ENCODE data around the gene NPTX1.

The NPTX1 gene

GRCh38 chr17:80451104-80451775, 25.2 kb downstream of the NPTX1 start:
- Histone ChIP-seq H3K27me3 (ENCODE audit: control insufficient read depth, low read length) (no peaks in the 10 kb centered on the region), H3F3A (ENCODE audit: control insufficient read depth, insufficient read depth) (0 out of 2 replicates have a peak, but pooled peaks cover 2% of the 10 kb centered on the region), H3K36me3 (ENCODE audit: control insufficient read depth, low read length) (peaks cover 2% of the 10 kb centered on the region; the same call in 1 of the 2 replicates), H3K9me2 (replicated peaks; ENCODE audit: control insufficient read depth, low read length) (no peaks in the 10 kb centered on the region), H3K4me2 (ENCODE audit: low read length) (no peak overlapping the region), H3K79me2 (ENCODE audit: control insufficient read depth, low read length) (0 out of 2 replicates have a peak, but pooled peaks cover 3% of the 10 kb centered on the region), H3K27ac (ENCODE audit: low read depth, low read length) (no peak overlapping the region), H3K4me3 (ENCODE audit: low read length) (no peak overlapping the region), H3K4me1 (ENCODE audit: control insufficient read depth, low read length) (peaks cover 19% of the 10 kb centered on the region), H3K9me3 (ENCODE audit: control insufficient read depth, insufficient read depth, low read length) (no peaks in the 10 kb centered on the region), H4K20me1 (ENCODE audit: control insufficient read depth, insufficient read depth, low read depth, low read length) (no peaks in the 10 kb centered on the region)
- TF ChIP-seq CTCF (IDR thresholded peaks at IDR 0.05; ENCODE audit: low read depth, low read length, poor library complexity, severe bottlenecking): no peak
- TF ChIP-seq EZH2phosphoT487 (IDR thresholded peaks at IDR 0.05; ENCODE audit: borderline replicate concordance, low read length): no peak

DNA sequence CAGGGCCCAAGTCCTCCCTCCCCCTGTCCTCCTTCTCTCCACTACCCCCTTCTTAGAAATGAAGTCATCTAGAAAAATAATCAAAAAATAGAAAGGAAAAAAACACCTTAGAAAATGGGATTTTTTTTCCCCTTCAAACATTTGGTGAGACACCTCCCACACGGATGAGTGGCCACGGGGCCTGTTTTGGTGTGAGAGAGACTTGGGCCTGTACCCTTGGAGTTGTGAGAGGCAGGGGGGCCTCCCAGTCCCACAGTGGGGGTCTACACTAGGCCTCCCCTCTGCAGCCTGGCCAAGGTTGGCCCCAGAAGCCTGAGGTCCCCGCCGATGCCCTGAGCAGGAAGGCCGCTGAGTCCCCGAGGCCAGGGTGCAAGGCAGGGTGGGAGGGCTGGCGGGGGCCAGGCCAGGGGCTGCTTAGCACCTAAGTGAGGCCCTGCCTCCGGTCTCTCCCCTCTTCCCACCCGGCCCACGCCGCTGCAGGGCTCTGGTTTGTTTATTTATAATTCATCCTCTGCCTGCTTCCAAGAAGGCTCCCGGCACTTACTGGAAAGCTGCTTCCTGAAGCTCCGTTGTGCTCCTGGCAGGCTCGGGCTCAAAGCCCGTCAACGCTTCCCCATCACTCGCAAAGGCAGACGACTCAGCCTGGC, 26.4 kb downstream of the NPTX1 start:
- H3K9me3 ChIP-seq (ENCODE audit: control insufficient read depth, insufficient read depth, low read length): no peaks in the 10 kb centered on the region
- no peak overlapping the region for H3K4me2 ChIP-seq (ENCODE audit: low read length)
- H3K4me3 ChIP-seq (ENCODE audit: low read length): no peak overlapping the region
- 0 out of 2 replicates have a peak, but pooled peaks cover 3% of the 10 kb centered on the region for H3K79me2 ChIP-seq (ENCODE audit: control insufficient read depth, low read length)
- H3K9me2 ChIP-seq (replicated peaks; ENCODE audit: control insufficient read depth, low read length): no peaks in the 10 kb centered on the region
- no peaks in the 10 kb centered on the region for H4K20me1 ChIP-seq (ENCODE audit: control insufficient read depth, insufficient read depth, low read depth, low read length)
- H3K27me3 ChIP-seq (ENCODE audit: control insufficient read depth, low read length): no peaks in the 10 kb centered on the region
- peaks cover 10% of the 10 kb centered on the region for H3K4me1 ChIP-seq (ENCODE audit: control insufficient read depth, low read length)
- H3F3A ChIP-seq (ENCODE audit: control insufficient read depth, insufficient read depth): 0 out of 2 replicates have a peak, but pooled peaks cover 2% of the 10 kb centered on the region
- H3K36me3 ChIP-seq (ENCODE audit: control insufficient read depth, low read length): peaks cover 2% of the 10 kb centered on the region; the same call in 1 of the 2 replicates
- TF ChIP-seq CTCF (IDR thresholded peaks at IDR 0.05; ENCODE audit: low read depth, low read length, poor library complexity, severe bottlenecking) (no peak), EZH2phosphoT487 (IDR thresholded peaks at IDR 0.05; ENCODE audit: borderline replicate concordance, low read length) (no peak)
- no peak overlapping the region for H3K27ac ChIP-seq (ENCODE audit: low read depth, low read length)

DNA sequence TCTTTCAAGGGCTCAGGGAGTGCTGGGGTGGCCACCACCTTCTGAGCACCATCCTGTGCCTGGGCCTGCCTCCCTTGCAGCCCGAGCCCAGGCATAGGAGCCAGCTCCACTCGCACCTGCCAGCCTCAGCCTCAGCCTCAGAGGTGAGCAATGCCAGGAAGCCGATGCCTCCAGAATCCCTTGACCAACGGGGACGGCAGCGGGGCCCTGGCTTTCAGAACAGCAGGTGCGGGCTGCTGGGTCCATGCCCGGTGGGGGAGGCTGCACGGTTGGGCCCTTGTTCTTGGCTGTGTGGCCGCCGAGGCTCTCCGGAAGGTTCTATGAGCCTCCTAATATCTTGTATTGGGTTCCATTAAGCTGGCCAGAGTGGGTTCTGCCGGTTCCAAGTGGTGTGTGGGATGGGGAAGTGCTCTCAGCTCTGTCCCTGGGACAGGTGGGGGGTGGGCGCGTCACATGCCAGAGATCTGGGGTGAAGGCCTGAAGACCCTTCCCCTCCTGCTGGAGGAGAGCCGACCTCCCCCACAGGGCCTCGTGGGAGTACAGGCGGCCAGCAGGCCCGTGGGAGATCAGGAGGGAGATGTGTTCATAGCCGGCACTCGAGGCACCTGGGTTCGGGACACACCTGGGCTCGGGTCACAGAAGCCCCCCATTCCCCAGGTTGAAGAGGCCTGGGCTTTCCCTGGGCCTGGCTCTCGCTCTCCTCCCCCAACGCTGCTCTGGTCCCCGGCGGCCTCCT, 27.0 kb downstream of the NPTX1 start:
- Histone ChIP-seq H3K9me3 (ENCODE audit: control insufficient read depth, insufficient read depth, low read length) (no peaks in the 10 kb centered on the region), H3K79me2 (ENCODE audit: control insufficient read depth, low read length) (0 out of 2 replicates have a peak, but pooled peaks cover 3% of the 10 kb centered on the region), H3K9me2 (replicated peaks; ENCODE audit: control insufficient read depth, low read length) (no peaks in the 10 kb centered on the region), H3K36me3 (ENCODE audit: control insufficient read depth, low read length) (peaks cover 2% of the 10 kb centered on the region; the same call in 1 of the 2 replicates), H3K27me3 (ENCODE audit: control insufficient read depth, low read length) (no peaks in the 10 kb centered on the region), H3K27ac (ENCODE audit: low read depth, low read length) (no peak overlapping the region), H4K20me1 (ENCODE audit: control insufficient read depth, insufficient read depth, low read depth, low read length) (no peaks in the 10 kb centered on the region), H3F3A (ENCODE audit: control insufficient read depth, insufficient read depth) (0 out of 2 replicates have a peak, but pooled peaks cover 2% of the 10 kb centered on the region), H3K4me3 (ENCODE audit: low read length) (no peak overlapping the region), H3K4me1 (ENCODE audit: control insufficient read depth, low read length) (peaks cover 10% of the 10 kb centered on the region), H3K4me2 (ENCODE audit: low read length) (no peak overlapping the region)
- TF ChIP-seq EZH2phosphoT487 (IDR thresholded peaks at IDR 0.05; ENCODE audit: borderline replicate concordance, low read length) (no peak), CTCF (IDR thresholded peaks at IDR 0.05; ENCODE audit: low read depth, low read length, poor library complexity, severe bottlenecking) (no peak)

Measured in DOHH2 (cell line).